GM18858 (cell line): Measurements from ENCODE around the gene APP.

ENCODE experiments used
- ATAC-seq: cut with Tn5 transposase; IDR thresholded peaks from one replicate; pipeline ENCODE4 v1.9.1; 2021; ENCODE audit not compliant: unreplicated experiment

The APP gene

GRCh38 chr21:26170471-26171257 lies at the start of gene APP:
APP (minus strand) TSS chr21:26170770; CDS start chr21:26170620, 150 bp downstream.
- ATAC-seq = peak; percentile 77

GRCh38 chr21:26212220-26212619 lies 41.6 kb upstream of the APP start:
- no peak for ATAC-seq

GRCh38 chr21:26210614-26211013 lies 40.0 kb upstream of the APP start:
- no peak for ATAC-seq

DNA sequence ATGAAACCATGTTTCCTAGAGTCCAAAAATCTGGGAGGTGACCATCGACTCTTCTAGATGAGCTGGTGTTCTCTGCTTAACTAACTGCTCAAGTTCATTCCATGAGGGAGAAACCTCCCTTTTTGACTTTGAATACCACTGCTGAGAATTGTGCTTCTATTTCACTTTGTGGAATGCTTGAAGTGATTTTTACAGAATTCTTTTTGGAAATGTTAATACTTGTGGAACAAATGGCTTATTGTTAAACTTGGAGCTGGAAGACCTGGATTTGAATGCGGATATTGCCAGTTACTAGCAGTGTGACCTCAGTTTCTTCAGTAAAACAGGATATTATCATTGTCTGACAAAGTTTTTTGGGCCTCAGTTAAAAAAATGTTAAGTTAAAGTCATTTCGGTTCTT lies 36.5 kb upstream of the APP start:
- ATAC-seq = no peak

DNA sequence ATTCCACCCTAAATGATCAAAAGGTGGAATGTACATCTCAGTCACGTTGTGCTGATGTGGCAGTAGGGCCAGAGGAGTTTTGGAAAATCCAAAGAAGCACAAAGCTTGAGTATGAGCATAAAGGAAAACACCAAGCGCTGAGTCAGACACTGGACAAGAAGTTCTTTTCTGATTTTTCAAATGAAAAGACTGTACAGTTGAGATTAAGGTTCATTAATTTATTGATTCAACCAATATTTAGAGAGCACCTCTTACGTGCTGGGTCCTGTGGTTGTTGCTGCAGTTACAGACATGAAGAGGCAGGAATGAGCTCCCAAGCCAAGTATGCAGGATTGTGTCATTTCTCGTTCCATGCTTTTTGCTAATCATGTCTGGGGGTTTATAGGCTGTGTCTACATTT lies 28.9 kb upstream of the APP start:
- no peak for ATAC-seq

DNA sequence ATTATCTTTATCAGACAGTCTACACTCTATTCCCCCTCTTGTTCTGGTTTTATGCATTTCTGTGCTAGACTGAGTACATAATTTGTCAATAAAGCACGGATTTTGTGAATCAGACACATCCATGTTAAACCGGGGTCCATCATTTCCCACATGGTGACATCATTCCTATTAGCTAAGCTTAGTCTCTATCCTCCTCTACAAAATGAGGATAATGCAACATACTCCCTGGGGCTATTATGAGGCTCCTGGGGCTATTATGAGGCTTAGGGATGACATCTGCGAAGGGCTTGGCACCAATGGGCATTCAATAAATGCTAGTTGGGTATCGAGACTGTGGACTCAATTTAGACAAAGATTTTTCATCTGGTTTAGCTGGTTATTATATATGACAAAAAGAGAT lies 25.1 kb upstream of the APP start:
- no peak for ATAC-seq

- no peak for ATAC-seq
Measured at GRCh38 chr21:26194811-26195251, 24.3 kb upstream of the APP start.

- ATAC-seq = no peak
Measured at GRCh38 chr21:26194326-26194725, 23.8 kb upstream of the APP start.

DNA sequence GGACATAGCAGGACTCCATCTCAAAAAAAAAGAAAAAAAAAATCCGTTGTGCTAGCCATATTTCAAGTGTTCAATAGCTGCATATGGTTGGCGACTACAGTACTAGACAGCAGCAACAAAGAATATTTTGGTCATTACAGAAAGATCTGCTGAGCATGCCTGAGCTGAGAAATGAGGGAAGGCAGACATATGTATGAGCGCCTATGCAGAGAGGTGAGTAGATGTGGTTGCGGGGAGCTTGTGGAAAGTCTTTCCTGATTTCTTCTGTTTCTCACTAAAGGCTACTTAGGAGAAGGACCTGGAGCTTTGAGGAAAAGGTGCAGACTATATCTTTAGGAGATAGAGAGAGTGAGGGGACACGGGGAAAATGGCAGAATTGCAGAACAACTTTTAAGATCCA lies 21.0 kb upstream of the APP start:
- ATAC-seq = no peak

DNA sequence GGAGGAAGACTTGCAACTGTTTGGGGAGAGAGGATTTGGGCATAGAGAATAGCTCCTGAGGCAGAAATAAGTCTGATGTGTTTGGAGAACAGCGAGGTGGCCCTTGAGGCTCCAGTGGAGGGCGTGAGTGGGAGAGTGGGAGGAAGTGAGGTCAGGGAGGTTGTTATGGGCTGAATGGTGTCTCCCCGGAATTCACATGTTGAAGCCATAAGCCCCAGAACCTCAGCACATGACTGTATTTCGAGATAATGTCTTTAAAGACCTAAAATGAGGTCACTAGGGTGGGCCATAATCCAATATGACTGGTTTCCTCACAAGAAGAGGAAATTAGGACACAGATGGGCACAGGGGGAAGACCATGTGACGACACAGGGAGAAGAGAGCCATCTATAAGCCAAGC lies 17.9 kb upstream of the APP start:
- ATAC-seq = no peak

DNA sequence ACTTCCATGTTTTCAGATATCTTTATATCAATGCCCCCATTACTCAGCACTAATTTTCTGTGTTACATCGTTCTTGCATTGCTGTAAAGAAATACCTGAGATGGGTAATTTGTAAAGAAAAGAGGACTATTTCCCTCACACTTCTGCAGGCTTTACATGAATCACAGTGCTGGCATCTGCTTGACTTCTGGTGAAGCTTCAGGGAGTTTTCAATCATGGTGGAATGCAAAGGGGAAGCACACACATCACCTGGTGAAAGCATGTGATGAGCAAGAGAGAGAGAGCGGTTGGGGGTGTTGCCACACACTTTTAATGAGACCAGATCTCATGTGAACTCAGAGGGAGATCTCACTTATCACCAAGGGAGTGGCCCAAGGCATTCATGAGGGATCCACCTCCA lies 14.9 kb upstream of the APP start:
- no peak for ATAC-seq

DNA sequence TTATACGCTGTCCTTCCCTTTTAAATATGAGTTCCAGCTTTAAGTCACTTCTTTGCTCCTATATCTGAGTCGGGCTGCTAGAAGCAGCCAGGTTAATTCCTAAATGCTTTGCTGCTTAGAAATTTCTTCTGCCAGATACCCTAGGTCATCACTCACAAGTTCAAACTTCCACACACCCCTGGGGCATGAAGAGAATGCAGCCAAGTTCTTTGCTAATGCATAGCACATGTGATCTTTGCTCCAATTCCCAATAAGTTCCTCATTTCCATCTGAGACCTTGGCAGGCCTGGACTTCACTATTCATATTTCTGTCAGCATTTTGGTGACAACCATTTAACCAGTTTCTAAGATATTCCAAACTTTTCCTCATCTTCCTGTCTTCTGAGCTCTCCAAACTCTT lies 14.5 kb upstream of the APP start:
- ATAC-seq = no peak

GRCh38 chr21:26179501-26179900 lies 8.9 kb upstream of the APP start:
- no peak for ATAC-seq

- ATAC-seq = peak; percentile 69
Measured at GRCh38 chr21:26177746-26178426, 7.3 kb upstream of the APP start.

DNA sequence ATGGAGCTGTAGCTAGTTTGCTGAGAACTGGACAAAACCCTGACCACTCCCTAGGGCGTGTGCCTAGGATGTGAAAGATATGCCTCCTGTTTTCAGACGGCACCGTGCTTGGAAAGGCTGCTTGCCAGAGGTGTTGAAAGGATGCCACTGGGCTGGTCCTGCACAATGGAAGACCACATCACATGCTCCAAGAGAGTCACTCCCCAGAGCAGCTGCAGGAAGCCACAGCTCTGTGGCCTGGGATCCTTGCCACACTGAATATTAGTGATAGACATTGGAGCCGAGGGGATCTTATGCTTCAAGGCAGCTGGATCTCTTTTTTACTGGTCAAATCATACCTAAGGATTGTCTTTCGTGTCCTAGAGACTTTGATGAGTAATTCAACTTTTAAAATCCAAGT lies 6.6 kb upstream of the APP start:
- ATAC-seq = no peak

DNA sequence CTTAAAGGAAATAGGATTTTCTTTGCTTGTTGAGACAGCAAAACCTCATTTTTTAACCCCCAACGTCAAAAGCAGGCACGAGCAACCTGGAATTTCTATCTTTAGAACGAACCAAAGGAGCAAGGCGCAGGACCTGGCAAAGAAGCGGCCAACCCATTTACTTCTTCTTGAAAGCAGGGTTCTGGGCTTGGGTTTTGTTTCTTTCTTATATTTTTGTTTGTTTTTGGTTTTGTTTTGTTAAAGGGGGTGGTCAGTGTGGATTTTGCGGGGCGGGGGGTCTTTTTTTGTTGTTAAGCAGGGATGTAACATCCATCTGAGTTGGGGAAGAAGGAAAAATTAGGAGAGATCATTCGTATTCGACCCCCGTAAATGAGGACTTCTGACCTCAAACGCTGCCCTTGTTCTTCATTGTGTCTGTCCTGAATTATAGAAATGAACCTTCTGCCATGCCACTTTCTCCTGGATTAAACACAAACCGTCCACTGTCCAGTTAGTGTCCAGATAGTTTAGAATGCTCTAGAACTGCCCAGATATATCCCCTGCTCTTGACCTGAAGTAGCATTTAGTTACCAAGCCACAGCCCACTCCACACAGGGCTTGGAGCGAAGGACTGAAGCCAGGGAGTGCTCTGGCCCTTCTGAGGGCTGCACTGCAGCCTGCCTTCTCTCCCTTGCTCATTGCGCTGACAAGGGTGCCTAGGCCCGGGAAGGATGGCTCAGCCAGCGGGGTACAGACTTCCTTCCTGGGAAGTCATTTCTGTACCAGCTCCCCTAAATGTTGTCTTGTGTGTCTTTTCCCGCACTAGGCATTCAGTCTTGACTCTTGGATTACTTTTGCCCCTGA lies 909 bp upstream of the APP start:
- no peak for ATAC-seq

DNA sequence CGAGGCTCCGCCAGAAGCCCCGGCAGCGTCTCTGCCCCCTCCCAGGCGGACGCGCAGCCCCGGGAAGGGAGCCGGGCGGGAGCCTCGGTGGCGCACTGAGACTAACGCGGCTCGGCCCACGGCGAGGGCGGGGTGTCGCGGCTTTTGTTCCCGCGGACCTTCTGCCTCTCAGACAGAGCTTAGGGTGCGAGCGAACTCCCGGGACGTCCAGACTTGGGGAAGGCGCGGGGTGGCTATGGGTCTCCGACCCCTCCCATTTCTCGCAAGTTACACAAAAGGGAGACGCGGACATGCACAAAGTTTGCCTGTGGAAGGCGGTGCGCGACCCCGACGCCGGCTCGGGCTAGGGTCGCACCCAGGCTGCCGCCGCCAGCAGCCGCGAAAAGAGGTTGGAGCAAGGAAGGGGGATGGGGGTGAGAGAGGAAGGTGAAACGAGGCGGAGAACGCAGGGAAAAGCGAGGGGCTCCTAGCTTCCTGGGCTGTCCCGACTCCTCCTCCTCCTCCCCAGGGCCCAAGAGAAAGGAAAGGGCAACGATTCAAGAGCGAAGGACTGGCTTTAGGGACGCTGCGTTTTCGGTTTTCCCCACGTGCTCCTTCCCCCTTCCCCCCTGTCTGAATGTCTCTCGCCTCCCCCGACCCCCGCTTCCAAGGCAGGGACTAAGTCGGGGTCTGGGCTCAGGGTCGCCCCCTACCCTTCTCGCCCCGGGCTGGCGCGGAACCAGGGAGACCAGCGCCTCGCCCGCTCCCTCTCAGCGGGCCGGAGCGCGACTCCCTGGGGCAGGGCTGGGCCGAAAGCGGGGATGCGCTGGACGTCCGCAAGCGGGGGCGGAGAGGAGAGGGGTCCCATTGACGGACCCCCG lies 729 bp downstream of the APP start:
- ATAC-seq = no peak

- peak; percentile 48 for ATAC-seq
Measured at GRCh38 chr21:26169061-26169610, 1.4 kb downstream of the APP start.

DNA sequence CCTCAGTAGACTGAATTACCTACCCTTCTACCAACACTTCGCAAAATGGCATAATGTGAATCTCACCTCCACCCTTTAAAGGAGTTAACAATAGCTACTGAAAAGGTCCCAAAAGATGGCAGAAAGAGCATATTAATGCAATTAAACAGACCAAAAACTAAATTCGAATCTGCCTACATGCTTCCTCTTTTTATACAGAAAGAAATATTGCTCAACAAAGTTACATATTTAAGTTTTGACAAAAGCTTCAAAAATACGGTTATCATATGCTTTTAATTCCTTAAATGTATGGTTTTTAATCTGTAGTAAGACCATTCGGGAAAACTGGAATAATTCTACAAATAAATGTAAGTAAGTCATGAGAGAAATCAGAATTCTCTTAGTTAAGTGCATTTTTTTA lies 2.2 kb downstream of the APP start:
- ATAC-seq = no peak

GRCh38 chr21:26167593-26167992 lies 3.0 kb downstream of the APP start:
- ATAC-seq = no peak
